Measurements from ENCODE around the gene LAMP1. TPM values are rescaled to one million over a fixed set of nuclear protein-coding genes. Genes with fewer than 3 reads are reported as not detected.

LAMP1 gene
- total and polyA plus RNA-seq, 2 donors, result 50.7 to 85.4 TPM

GRCh38 chr13:113272031-113272430 is 25.0 kb upstream of the LAMP1 start:
- H3K9me3 ChIP-seq (ENCODE audit: control insufficient read depth in 2 of 2, insufficient read depth in 1 of 2, low read length in 1 of 2), result no peaks in the 10 kb centered on the region
- WGBS, result 96% methylated on average over 2 of the region's 2 CpGs
- H3K36me3 ChIP-seq (ENCODE audit: control insufficient read depth in 2 of 2, insufficient read depth in 2 of 2, low read length in 1 of 2), result no peaks in the 10 kb centered on the region
- peaks cover 0 to 2% of the 10 kb centered on the region in 2 donors for H3K27me3 ChIP-seq (ENCODE audit: control insufficient read depth in 2 of 2, insufficient read depth in 1 of 2, low read length in 1 of 2)
- DNase-seq (ENCODE audit: low read depth in 6 of 9, low spot score in 9 of 9), result no peak
- H3K4me3 ChIP-seq (ENCODE audit: low read length in 2 of 2), result no peak overlapping the region
- no peaks in the 10 kb centered on the region for H3K4me1 ChIP-seq (ENCODE audit: control insufficient read depth in 2 of 2, insufficient read depth in 2 of 2, low read length in 2 of 2)
- no peak overlapping the region for H3K27ac ChIP-seq (ENCODE audit: low read depth in 1 of 2, low read length in 1 of 2)

GRCh38 chr13:113272701-113273181 is 24.3 kb upstream of the LAMP1 start:
- H3K27me3 ChIP-seq (ENCODE audit: control insufficient read depth in 2 of 2, insufficient read depth in 1 of 2, low read length in 1 of 2), result peaks cover 0 to 2% of the 10 kb centered on the region in 2 donors
- H3K27ac ChIP-seq (ENCODE audit: low read depth in 1 of 2, low read length in 1 of 2), result no peak overlapping the region
- no peaks in the 10 kb centered on the region for H3K9me3 ChIP-seq (ENCODE audit: control insufficient read depth in 2 of 2, insufficient read depth in 1 of 2, low read length in 1 of 2)
- no peak overlapping the region for H3K4me3 ChIP-seq (ENCODE audit: low read length in 2 of 2)
- no peaks in the 10 kb centered on the region for H3K4me1 ChIP-seq (ENCODE audit: control insufficient read depth in 2 of 2, insufficient read depth in 2 of 2, low read length in 2 of 2)
- no peaks in the 10 kb centered on the region for H3K36me3 ChIP-seq (ENCODE audit: control insufficient read depth in 2 of 2, insufficient read depth in 2 of 2, low read length in 1 of 2)
- WGBS, result 96% methylated on average over 10 of the region's 10 CpGs
- DNase-seq (ENCODE audit: low read depth in 6 of 9, low spot score in 9 of 9), result no peak

DNA sequence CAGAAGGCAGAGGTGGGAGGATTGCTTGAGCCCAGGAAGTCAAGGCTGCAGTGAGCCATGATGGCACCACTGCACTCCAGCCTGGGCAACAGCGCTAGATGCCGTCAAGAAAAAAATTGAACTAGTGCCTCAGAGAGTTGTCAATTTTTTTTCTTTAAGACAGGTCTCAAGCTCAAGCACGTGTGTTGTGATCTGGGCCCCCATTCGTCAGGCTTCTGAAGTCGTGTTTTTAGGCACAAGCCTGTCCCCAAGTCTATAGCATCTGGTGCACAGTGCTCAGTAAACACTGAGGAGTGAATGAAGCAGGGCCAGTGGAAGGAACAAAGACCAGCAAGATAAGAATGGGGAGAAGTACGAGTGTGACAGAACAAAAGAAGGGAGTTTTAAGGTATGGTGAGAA is 23.7 kb upstream of the LAMP1 start:
- no peaks in the 10 kb centered on the region for H3K4me1 ChIP-seq (ENCODE audit: control insufficient read depth in 2 of 2, insufficient read depth in 2 of 2, low read length in 2 of 2)
- no peak overlapping the region for H3K4me3 ChIP-seq (ENCODE audit: low read length in 2 of 2)
- H3K36me3 ChIP-seq (ENCODE audit: control insufficient read depth in 2 of 2, insufficient read depth in 2 of 2, low read length in 1 of 2), result no peaks in the 10 kb centered on the region
- H3K9me3 ChIP-seq (ENCODE audit: control insufficient read depth in 2 of 2, insufficient read depth in 1 of 2, low read length in 1 of 2), result no peaks in the 10 kb centered on the region
- H3K27me3 ChIP-seq (ENCODE audit: control insufficient read depth in 2 of 2, insufficient read depth in 1 of 2, low read length in 1 of 2), result peaks cover 0 to 2% of the 10 kb centered on the region in 2 donors
- H3K27ac ChIP-seq (ENCODE audit: low read depth in 1 of 2, low read length in 1 of 2), result no peak overlapping the region
- no peak for DNase-seq (ENCODE audit: low read depth in 6 of 9, low spot score in 9 of 9)
- WGBS, result 92% methylated on average over 6 of the region's 6 CpGs

GRCh38 chr13:113273851-113274590 is 23.0 kb upstream of the LAMP1 start:
- H3K27ac ChIP-seq (ENCODE audit: low read depth in 1 of 2, low read length in 1 of 2), result no peak overlapping the region
- H3K36me3 ChIP-seq (ENCODE audit: control insufficient read depth in 2 of 2, insufficient read depth in 2 of 2, low read length in 1 of 2), result no peaks in the 10 kb centered on the region
- H3K4me3 ChIP-seq (ENCODE audit: low read length in 2 of 2), result no peak overlapping the region
- no peaks in the 10 kb centered on the region for H3K9me3 ChIP-seq (ENCODE audit: control insufficient read depth in 2 of 2, insufficient read depth in 1 of 2, low read length in 1 of 2)
- WGBS, result 41% methylated on average over 15 of the region's 15 CpGs
- peaks cover 0 to 2% of the 10 kb centered on the region in 2 donors for H3K27me3 ChIP-seq (ENCODE audit: control insufficient read depth in 2 of 2, insufficient read depth in 1 of 2, low read length in 1 of 2)
- DNase-seq (ENCODE audit: low read depth in 6 of 9, low spot score in 9 of 9), result no peak
- H3K4me1 ChIP-seq (ENCODE audit: control insufficient read depth in 2 of 2, insufficient read depth in 2 of 2, low read length in 2 of 2), result no peaks in the 10 kb centered on the region

- Histone ChIP-seq H3K4me3 (ENCODE audit: low read length in 2 of 2) (no peak overlapping the region), H3K36me3 (ENCODE audit: control insufficient read depth in 2 of 2, insufficient read depth in 2 of 2, low read length in 1 of 2) (no peaks in the 10 kb centered on the region), H3K9me3 (ENCODE audit: control insufficient read depth in 2 of 2, insufficient read depth in 1 of 2, low read length in 1 of 2) (no peaks in the 10 kb centered on the region), H3K4me1 (ENCODE audit: control insufficient read depth in 2 of 2, insufficient read depth in 2 of 2, low read length in 2 of 2) (no peaks in the 10 kb centered on the region), H3K27me3 (ENCODE audit: control insufficient read depth in 2 of 2, insufficient read depth in 1 of 2, low read length in 1 of 2) (peaks cover 0 to 2% of the 10 kb centered on the region in 2 donors), H3K27ac (ENCODE audit: low read depth in 1 of 2, low read length in 1 of 2) (no peak overlapping the region)
- WGBS, result 93% methylated on average over 3 of the region's 3 CpGs
- no peak for DNase-seq (ENCODE audit: low read depth in 6 of 9, low spot score in 9 of 9)
Measured at GRCh38 chr13:113274721-113275120, 22.3 kb upstream of the LAMP1 start.

DNA sequence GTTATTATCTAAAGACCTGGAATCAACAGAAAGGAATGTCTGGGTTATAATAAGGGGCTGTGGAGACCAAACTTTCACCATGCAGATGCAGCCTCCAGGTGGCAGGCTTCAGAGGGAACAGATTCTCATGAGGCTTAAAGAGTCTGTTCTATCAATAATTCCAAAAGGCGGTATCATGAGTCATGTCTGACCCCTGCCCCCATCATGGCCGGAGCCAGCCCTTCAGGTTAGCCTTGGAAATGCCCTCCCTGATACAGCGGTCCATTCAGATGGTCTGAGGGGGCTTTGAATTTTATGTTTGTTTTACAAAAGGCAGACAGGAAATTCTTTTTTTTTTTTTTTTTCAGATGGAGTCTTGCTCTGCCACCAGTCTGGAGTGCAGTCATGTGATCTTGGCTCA is 21.7 kb upstream of the LAMP1 start:
- 15% methylated on average over 3 of the region's 3 CpGs for WGBS
- Histone ChIP-seq H3K4me1 (ENCODE audit: control insufficient read depth in 2 of 2, insufficient read depth in 2 of 2, low read length in 2 of 2) (no peaks in the 10 kb centered on the region), H3K27me3 (ENCODE audit: control insufficient read depth in 2 of 2, insufficient read depth in 1 of 2, low read length in 1 of 2) (peaks cover 0 to 2% of the 10 kb centered on the region in 2 donors), H3K4me3 (ENCODE audit: low read length in 2 of 2) (no peak overlapping the region), H3K9me3 (ENCODE audit: control insufficient read depth in 2 of 2, insufficient read depth in 1 of 2, low read length in 1 of 2) (no peaks in the 10 kb centered on the region), H3K27ac (ENCODE audit: low read depth in 1 of 2, low read length in 1 of 2) (no peak overlapping the region), H3K36me3 (ENCODE audit: control insufficient read depth in 2 of 2, insufficient read depth in 2 of 2, low read length in 1 of 2) (no peaks in the 10 kb centered on the region)
- DNase-seq (ENCODE audit: low read depth in 6 of 9, low spot score in 9 of 9), result peak in 6 of 9 donors; percentile 20 to 66 (median 38)

- H3K27ac ChIP-seq (ENCODE audit: low read depth in 1 of 2, low read length in 1 of 2), result no peak overlapping the region
- H3K27me3 ChIP-seq (ENCODE audit: control insufficient read depth in 2 of 2, insufficient read depth in 1 of 2, low read length in 1 of 2), result peaks cover 0 to 2% of the 10 kb centered on the region in 2 donors
- DNase-seq (ENCODE audit: low read depth in 6 of 9, low spot score in 9 of 9), result no peak
- H3K9me3 ChIP-seq (ENCODE audit: control insufficient read depth in 2 of 2, insufficient read depth in 1 of 2, low read length in 1 of 2), result no peaks in the 10 kb centered on the region
- no peaks in the 10 kb centered on the region for H3K4me1 ChIP-seq (ENCODE audit: control insufficient read depth in 2 of 2, insufficient read depth in 2 of 2, low read length in 2 of 2)
- 93% methylated on average over 6 of the region's 6 CpGs for WGBS
- no peaks in the 10 kb centered on the region for H3K36me3 ChIP-seq (ENCODE audit: control insufficient read depth in 2 of 2, insufficient read depth in 2 of 2, low read length in 1 of 2)
- H3K4me3 ChIP-seq (ENCODE audit: low read length in 2 of 2), result no peak overlapping the region
Measured at GRCh38 chr13:113280126-113280525, 16.9 kb upstream of the LAMP1 start.

GRCh38 chr13:113283904-113284303 is 13.1 kb upstream of the LAMP1 start:
- 93% methylated on average over 8 of the region's 8 CpGs for WGBS
- no peaks in the 10 kb centered on the region for H3K4me1 ChIP-seq (ENCODE audit: control insufficient read depth in 2 of 2, insufficient read depth in 2 of 2, low read length in 2 of 2)
- H3K36me3 ChIP-seq (ENCODE audit: control insufficient read depth in 2 of 2, insufficient read depth in 2 of 2, low read length in 1 of 2), result no peaks in the 10 kb centered on the region
- H3K27ac ChIP-seq (ENCODE audit: low read depth in 1 of 2, low read length in 1 of 2), result no peak overlapping the region
- no peak overlapping the region for H3K4me3 ChIP-seq (ENCODE audit: low read length in 2 of 2)
- no peak for DNase-seq (ENCODE audit: low read depth in 6 of 9, low spot score in 9 of 9)
- H3K9me3 ChIP-seq (ENCODE audit: control insufficient read depth in 2 of 2, insufficient read depth in 1 of 2, low read length in 1 of 2), result no peaks in the 10 kb centered on the region
- peaks cover 0 to 6% of the 10 kb centered on the region in 2 donors for H3K27me3 ChIP-seq (ENCODE audit: control insufficient read depth in 2 of 2, insufficient read depth in 1 of 2, low read length in 1 of 2)

- Histone ChIP-seq H3K27me3 (ENCODE audit: control insufficient read depth in 2 of 2, insufficient read depth in 1 of 2, low read length in 1 of 2) (peaks cover 6 to 48% of the 10 kb centered on the region in 2 donors), H3K4me3 (ENCODE audit: low read length in 2 of 2) (no peak overlapping the region)
- WGBS, result 74% methylated on average over 5 of the region's 5 CpGs
Measured at GRCh38 chr13:113288880-113289279, 8.2 kb upstream of the LAMP1 start.

More at GRCh38 chr13:113288880-113289279, 8.2 kb upstream of the LAMP1 start:
- peaks cover 9% of the 10 kb centered on the region in 2 donors for H3K4me1 ChIP-seq (ENCODE audit: control insufficient read depth in 2 of 2, insufficient read depth in 2 of 2, low read length in 2 of 2)
- DNase-seq (ENCODE audit: low read depth in 6 of 9, low spot score in 9 of 9), result no peak
- H3K36me3 ChIP-seq (ENCODE audit: control insufficient read depth in 2 of 2, insufficient read depth in 2 of 2, low read length in 1 of 2), result no peaks in the 10 kb centered on the region
- H3K9me3 ChIP-seq (ENCODE audit: control insufficient read depth in 2 of 2, insufficient read depth in 1 of 2, low read length in 1 of 2), result no peaks in the 10 kb centered on the region
- H3K27ac ChIP-seq (ENCODE audit: low read depth in 1 of 2, low read length in 1 of 2), result no peak overlapping the region

All from thymus (tissue), 11 donors.